Cerebellar nuclear complex (tissue), 1 donor: ENCODE results near the gene HOXB8.

Experiments
- DNase-seq, 2 experiments: peaks; one replicate each; lab custom pipeline; 2025; lab: John Stamatoyannopoulos, UW

HOXB8 gene

DNA sequence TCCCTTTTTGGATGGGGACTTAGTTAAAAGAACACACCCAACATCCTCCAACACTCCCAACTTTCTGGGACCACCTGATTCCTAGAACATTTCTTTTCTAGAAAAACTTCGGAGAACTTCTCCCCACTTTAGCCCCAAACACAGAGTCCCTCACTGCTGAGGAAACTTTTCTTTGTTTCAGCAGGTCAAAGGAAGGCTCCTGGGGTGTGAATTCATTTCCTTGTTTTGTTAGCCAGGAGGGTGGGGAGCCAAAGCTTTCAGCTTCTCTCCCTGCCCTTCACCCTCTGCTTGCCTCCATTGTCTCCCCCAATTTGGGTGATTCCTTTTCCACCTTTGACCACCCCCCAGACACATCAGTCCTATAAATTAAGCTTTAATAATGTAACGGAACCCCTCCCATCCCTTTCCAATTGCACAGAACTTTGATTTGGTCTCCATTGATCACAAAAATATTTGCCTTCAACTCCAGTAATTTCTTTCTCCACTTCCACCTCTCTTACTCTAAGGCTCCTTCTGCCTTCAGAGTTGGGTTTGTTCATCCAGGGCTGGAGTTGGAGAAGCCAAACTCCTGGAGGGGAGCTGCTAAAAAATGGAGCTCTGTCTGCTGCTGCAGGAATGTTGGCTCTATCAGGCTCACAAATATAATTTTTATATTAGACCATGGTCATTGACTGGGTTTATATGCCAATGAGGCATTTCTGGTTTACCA, 47.3 kb downstream of the HOXB8 start:
- DNase-seq: no peak

DNA sequence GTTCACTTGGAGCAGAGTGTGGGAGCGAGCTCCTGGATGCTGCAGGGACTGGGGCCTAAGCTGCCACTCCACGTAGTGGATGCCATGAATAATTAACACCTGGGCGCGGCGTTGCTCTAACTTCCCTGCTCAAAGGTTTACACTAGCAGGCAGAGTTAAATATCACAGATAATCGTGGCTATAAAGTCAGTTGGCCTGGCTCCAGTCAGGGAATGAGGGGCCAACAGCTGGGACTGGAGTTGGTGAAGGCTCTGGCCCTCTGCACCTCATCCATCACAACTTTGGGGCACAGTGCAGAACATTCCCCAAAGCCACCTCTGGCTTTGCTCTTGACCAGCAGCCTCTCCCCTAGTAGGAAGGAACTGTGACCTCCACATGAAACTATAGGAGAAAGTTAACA, 47.9 kb downstream of the HOXB8 start:
- DNase-seq: no peak

DNA sequence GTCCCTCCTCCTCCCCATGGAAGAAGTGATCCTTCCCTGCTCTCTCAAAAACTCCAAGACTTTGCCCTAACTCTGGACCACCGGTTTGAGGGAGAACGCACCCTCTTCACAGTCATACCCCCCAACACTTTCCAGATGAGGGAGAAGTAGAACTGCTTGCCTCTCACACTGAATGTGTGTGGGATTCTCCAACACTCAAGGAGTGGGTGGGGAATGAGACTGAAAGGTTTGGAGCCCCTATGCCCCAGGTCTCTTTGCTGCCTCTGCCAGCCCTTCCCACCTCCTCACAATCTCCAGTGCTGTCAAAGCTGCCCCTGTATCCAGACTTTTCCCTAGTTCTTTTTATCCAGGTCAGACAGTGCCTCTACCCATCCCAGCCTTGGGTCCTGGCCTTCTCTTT, 48.4 kb downstream of the HOXB8 start:
- DNase-seq: no peak

DNA sequence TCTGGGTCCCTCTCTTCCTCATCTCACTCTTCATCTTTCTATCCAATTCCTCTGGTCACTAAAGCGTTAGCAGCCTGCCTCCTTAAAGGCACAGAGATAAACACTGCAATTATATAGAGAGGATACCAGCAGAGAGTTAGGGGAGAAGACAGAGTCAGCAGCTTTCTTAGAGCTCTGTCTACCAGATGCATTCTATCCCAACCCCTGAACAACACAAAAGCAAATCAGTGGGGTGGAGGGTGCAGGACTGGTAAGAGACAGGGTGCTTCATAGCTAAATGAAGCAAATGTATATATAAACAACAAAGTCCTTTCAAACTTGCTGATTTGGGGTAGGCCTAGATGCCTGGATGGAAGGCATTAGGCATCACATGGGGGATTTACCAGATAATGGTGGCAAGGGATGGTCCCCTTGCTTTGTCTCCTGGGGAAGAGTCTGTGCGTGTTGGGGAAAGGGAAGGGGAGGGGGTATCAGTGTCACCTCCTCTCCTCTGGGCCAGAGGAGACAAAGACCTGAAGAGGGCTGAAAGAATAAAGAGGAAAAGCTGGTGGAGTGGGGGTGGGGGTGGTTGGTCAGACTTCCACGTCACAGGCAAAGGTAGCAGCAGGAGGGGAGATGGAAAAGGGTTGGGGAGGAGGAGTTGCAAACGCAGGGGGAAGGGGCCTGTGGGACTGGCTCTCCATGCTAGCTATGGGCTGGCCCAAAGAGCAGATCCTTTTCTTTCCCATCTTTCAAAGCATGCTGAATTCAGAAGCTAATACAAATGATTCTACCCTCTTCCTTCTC, 49.0 kb downstream of the HOXB8 start:
- no peak for DNase-seq

DNA sequence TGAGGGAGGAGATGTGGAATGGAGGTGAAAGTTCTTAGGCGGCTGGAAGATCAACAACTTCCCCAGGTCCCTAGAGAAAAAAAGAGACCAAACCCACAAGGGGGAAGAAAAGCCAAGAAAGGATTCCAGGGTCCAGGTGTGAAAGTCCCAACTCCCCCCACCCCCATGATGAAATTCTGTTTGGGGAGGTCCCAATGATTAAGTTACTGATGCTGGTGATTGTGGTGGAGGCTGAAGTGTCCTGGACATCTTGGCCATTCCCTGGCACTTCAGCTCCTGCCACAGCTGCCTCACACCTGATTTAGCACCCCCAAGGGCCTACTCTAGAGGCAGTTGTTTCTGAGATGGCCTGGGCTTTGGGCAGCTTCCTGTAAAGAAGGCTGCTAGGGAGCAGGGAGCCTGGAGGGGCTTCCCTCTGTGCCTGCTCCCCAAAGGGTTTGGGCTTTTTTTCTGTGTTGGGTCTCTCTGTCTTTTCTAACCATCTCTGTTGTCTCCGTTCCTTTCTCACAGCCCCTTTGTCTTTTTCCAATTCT, 50.0 kb downstream of the HOXB8 start:
- DNase-seq: no peak

DNA sequence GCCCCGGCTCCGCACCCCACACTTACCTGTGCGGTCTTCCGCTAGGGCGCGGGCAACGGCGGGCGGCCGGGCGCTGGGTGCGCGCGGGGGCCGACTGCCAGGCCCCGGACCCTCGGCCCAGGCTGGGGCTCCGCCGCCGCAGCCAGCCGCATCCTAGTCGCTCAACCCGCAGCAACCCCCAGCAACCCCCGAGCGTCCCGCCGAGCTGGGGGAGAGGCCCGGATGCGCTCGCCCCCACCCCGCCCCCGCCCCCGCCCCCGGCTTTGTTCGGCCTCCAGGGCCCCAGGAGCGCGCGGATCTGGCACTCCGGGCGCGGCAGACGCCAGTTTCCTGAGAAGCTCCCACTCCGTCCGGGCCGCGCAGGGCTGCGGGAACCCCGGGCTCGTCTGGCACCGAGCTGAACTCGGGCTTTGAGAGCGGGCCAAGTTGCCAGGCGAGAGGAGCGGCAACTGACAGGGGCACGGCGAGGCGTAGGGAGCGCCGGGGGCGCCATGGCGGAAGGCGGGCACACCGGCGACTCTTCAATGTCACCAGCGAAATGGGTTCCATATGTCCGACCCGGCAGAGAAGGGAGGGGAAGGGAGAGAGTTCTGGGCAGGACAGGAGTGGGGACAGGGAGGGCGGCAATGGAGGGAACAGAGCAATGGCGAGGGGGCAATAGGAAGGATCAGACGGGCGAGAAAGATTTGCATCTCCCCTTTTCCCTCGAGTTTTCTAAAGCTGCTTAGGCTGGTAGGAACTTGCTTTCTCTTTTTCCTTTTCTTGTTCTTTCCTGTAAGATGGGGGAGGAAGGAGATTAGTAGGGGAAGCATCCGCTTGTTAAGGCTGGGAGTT, 50.7 kb downstream of the HOXB8 start:
- no peak for DNase-seq

DNA sequence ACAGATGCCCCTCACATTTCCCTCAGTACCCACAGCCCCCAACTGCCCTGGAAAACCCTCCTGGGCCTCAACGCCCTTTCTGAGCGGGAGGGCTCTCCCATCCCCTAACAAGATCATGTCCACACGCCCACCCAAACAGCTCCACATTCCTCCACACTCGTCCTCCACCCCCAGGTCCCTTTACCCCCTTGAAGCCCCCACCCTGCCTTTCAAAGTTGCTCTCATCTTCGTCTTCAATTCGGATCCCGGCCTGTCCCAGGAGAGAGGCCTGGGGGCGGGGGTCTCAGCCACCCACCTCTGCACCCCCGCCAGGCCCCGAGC, 51.3 kb downstream of the HOXB8 start:
- no peak for DNase-seq

DNA sequence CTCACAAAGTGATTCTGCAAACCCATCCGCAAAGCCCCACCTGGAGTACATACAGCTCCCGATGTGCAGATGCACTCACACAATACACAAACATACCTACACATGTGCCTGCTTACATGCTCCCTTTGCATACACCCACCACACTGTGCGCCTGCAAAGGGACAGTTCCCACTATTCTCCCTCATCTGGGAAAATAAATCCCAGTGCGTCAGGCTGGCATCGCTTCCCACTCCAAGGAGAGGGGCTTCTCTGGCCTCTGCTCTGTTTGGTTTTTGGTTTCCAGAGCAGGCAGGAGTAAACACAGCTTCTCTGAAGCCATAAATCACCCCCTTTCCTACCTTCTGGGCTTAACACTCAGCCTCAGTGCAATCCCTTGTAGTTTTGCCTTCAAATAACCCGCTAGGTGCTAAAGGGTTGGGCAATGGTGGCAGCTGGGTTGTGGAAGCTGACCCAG, 51.7 kb downstream of the HOXB8 start:
- DNase-seq: no peak

DNA sequence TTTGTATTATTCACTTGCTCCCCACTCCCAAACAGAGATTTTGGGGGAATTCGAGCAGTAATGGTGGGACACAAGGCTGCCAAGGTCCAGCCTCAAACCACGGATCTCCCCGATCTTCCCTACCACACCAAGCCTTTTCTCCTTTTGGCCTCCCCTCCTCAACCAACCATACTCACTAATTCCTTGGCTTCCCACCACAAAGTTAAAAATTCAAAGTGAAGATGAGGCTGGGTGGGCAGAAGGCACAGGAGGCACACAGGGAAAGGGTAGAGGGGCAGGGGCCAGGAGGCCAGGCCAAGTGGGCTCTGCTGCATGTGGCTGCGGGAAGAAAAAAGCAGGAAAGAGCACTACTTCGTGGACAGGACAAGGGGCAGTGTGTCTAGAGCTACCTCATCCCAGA, 52.2 kb downstream of the HOXB8 start:
- no peak for DNase-seq
